ENCODE measurements around the gene CEBPG.
A peak's percentile ranks its signal among the peaks of the same experiment; 100 is the strongest.

Gene CEBPG

DNA sequence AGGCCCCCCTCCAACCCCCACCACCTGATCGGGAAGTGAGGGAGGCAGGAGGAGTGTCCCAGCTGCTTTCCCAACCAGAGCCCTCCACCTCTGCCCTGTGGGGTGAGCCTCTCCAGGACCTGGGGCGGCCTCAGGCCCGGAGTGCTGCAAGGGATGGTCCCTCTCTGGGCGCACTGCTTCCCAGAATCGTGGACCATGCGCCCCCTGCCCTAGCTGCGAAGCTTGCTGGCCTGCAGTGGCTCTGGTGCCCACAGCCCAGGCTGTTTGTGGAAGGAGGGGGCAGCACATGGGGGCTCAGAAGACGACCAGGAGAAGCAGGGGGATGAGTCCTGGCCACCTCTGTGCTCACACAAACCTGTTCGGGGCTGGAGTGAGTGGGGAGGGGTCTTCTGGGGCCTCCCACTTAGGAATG is 33.6 kb downstream of the CEBPG start:
- no peak for DNase-seq (ENCODE audit: low spot score)

DNA sequence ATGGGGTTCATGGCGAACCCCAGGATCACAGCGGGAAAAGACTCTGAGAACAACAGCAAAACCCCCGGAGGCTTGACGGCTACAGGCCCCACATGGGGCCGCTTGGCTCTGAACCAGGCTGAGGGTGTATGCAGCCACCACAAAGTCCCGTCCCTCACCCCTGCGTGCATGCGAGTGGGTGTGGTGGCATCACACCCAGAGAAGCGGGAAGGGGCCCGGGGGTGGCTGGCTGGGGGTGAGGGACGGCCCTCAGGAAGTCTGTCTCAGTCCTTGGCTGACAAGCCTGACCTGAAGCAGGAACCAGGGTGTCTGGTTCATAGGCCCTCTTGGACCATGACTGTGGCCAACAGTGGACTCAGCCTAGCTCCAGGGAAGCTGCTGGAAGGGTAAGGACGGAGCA is 34.2 kb downstream of the CEBPG start:
- no peak for DNase-seq (ENCODE audit: low spot score)

DNA sequence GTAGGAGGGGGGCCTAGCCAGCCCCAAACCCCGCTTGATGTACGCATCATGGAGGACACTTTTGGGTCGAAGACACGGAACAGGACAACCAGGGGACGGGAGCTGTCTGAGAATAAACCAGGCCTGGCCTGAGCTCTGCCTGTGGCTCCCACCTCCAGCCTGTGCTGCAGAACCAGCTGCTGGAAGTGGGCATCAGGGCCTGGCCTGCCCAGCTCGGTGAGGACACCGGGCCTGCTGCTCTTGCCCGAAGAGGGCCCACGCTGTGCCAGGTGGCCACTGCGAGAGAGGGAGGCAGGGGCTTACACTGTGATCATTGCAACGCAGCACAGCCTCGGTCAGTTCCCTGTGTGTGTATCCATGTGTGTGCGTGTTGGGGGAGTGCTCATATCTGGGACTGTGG is 34.6 kb downstream of the CEBPG start:
- no peak for DNase-seq (ENCODE audit: low spot score)

DNA sequence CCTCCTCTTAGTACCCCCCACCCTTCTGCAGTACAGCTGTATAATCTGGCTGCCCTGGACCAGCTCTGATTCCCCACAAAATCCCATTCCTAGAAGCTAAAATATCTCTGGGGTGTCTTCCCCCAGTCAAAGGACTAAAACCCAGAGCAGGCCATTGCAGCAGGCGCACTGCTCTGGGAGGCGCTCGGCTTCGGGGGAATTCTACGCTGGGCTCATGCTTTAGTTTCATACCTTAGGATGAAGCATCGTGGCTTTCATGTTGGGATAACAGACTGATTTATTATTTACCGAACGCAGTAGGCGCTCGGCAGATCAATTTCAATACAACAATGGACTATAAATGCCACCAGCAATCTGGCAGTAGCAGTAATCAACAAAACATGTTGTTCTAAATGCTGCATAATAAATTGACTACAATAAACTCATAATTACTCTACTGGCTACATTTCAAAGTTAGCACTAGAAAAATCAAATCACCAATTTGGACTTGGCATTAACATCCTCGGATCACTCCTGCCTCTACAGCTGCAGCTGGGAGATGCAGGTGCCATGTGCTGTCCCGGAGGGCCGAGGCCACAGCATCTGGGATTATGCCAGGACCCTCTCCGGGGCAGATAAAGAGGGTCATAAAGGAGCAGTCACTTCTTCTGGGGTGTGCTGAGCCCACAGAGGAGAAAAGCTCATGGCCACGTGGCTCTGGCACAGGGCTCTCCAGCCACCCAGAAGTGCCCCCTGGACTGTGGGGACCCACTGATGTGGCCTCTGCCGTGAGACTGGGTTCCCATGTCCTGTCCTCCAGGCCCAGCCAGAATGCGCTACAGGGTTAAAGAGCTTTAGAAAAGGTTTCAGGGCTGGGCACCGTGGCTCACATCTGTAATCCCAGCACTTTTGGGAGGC is 35.3 kb downstream of the CEBPG start:
- DNase-seq (ENCODE audit: low spot score): no peak

DNA sequence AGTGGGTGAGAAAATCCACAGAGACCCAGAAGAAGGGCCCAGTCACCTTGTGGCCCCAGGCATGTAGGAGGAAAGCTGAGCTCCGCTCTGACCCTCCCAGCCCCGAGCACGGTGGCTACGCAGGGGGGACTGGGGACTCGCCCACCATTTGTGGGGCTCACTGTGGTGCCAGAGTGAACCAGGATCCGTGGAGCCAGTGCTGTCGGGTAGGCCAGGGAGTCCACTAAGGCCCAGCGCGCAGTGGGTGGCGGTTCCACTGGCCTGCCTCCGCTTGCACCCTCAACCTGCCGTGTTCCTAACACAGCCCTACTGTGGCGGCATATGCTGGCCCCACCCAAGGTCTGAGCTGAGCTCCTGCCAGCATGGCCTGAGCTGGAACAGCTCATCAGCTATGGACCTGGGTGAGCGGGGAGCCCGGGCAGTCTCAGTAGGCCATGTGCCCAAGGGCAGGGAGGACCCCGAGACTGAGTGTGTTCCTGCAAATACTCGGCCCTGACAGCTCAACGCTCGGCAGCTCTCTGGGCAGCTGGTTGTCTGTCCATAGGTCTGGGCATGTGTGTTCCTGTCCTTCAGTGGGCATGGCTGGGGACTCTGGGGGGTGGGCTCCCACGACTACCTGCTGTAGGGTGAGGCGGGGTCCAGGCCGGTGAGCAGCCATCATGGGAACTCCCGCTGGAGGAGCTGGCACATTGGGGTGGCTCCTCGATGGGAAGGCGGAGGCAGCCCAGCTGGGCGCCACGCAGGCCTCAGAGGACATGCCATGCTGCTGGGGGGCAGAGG is 36.6 kb downstream of the CEBPG start:
- DNase-seq (ENCODE audit: low spot score): no peak

DNA sequence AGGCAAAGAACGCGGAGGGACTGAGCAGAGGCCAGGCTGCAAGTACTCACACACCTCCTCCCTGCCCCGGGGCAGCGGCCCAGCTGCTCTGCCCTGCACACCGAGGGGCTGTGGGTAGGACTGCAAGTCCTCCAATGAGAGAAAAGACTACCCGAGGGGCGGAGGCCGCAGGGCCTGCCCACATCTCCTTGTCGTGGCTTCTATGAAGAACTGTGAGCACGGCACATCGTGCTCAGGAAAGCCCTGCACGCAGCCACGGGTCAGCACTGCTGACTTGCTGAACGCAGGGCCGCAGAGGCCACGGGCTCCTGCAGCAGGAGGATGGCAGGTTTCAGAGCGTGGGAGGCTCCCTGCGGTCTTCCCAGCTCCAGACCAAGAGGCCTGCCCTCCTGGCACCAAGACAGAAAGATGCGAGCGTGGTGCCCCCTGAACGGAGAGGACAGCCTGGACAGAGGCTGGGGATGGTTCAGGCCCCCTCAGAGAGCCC is 37.4 kb downstream of the CEBPG start:
- no peak for DNase-seq (ENCODE audit: low spot score)

DNA sequence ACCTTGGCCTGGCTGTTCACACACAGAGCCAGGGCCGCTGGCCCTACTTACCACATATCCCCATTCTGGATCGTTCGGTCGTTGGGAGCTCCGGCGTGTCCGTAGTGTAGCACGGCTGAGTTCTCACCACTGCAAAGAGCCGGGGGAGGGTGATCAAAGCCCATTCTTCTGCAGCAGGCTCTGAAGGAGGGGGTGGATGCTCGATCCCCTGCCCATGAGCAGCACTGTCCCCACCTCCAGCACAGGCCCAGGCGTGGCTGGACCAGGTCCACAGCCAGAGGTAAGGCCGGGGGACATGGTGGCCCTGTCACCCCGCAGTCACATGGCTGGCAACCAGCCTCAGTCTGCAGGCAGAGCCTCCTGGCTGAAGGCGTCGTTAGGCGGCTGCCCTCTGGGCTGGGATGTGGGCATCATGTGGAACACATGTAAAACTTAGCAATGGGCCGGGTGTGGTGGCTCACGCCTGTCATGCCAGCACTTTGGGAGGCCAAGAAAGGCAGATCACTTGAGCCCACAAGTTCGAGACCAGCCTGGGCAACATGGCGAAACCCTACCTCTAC is 38.2 kb downstream of the CEBPG start:
- no peak for DNase-seq (ENCODE audit: low spot score)

DNA sequence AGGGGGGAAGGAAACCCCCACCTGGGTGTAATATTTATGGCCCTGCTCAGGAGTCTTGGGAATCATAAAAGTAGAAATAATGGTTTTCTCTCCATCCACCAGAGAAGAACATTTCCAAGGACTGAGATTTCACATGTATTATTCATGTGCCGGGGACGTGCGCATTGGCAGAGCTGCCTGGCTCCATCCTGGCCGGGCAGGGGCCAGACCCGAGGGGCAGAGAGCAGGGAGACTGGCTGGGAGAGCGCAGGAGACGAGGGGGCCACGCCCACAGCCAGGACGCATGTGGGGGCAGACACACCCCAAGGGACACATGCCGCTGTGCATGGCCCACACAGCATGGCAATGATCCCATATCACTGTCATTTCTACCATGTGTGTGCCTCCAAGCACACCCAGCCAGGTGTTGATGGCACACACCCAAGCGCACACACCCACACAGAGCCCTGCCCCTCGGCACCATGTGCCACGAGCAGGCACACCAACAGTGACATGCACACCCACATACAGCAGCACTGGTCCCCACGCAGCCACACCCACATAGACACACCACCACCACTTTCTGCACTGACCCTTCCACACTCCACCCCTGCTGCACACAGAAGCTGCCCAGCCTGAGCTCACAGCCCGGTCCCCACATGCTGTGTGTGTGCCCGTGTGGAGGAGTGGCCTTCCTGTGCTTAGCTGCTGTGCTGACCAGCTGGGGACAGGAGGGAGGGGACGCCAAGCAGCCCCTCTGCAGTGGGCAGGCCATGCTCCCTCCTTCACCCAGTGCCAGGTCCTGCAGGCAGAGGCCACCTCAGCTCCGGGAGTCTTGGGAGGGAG is 39.3 kb downstream of the CEBPG start:
- DNase-seq (ENCODE audit: low spot score): no peak

DNA sequence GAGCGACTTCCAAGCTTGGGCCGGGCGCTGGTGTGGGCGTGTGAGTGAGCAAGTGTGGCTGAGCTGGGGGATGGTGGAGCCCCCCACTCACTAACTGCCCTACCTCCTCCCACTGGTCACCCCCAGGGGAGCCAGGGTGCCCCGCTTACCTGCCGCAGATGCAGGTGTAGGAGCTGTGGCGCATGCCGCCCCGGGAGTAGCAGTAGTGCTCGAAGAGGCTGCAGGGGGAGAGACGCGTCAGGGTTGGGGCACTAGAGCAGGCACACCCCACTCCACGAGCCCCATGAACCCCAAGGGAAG is 39.9 kb downstream of the CEBPG start:
- no peak for DNase-seq (ENCODE audit: low spot score)

DNA sequence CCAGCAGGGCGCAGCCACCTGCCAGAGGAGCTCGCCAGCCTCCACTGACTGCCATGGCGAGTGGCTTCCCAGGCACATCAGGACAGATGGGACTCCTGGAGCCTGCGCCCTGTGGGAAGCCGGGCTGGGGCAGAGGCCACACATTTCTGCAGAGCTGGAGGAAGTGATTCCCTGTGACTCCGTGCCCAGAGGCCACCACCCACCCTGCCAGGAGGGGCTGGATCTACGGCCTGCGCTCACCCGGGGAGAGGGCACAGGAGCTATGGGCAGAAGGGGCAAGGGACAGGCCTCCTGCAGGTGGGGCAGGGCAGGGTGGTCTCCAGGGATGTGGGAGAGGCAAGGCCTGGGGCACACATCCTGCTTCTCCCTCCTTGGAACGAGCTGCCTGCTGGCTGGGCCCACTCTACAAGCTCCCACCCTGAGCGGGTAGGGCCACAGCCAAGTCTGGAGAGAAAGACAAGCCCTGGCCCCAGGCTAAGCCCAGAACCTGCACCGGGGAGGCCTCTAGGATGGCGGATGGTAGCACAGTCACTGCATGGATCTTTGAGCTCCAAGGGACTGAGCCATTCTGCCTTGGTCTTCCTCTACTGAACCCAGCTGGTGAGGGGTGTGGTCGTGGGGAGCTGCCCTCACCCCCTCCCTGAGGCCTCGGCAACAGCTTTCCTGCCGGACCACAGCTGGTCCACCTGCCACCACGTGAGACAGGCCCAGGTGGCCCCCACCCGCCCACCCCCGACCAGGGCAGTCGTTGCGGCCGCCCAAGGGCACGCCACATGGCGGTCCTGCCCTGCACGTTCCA is 40.6 kb downstream of the CEBPG start:
- DNase-seq (ENCODE audit: low spot score): no peak

DNA sequence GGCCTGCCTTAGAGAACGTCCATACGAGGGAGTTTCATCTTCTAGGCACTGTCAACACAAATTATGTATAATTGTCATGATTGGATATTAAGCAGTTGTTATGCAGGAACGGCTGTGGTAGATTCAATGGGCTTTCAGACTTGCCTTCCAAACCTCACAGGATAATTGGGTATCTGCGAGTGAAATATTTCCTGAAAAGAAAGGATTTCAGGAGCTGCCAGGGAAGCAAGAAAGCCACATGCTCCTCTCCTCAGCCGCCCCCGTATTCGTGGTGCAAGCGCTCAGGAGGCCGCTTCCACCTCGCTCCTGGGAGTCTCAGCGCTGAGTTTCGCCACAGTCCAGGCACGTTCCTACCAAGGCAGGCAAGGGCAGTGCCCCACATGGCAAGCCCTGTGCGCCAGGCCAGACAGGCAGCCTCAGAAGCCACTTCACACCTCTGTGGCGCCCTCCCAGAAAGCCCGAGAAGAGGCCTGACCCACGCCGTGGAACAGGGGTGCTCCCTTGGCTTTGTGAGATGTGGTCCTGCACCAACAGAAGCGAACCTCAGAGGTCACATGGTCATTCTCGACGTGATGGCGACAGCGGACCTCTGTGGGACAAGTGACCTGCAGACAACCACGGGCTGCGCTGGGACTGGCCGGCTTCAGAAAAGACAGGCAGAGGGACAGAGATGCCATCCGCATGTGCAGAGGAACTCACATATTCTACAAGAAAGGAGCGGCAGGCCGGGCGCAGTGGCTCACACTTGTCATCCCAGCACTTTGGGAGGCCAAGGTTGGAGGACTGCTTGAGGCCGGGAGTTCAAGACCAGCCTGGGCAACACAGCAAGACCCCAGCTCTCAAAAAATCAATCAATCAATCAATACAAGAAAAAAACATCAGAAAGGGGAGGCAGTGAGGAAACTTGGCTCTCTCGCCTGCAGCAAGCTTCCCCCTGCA is 41.4 kb downstream of the CEBPG start:
- DNase-seq (ENCODE audit: low spot score): no peak

DNA sequence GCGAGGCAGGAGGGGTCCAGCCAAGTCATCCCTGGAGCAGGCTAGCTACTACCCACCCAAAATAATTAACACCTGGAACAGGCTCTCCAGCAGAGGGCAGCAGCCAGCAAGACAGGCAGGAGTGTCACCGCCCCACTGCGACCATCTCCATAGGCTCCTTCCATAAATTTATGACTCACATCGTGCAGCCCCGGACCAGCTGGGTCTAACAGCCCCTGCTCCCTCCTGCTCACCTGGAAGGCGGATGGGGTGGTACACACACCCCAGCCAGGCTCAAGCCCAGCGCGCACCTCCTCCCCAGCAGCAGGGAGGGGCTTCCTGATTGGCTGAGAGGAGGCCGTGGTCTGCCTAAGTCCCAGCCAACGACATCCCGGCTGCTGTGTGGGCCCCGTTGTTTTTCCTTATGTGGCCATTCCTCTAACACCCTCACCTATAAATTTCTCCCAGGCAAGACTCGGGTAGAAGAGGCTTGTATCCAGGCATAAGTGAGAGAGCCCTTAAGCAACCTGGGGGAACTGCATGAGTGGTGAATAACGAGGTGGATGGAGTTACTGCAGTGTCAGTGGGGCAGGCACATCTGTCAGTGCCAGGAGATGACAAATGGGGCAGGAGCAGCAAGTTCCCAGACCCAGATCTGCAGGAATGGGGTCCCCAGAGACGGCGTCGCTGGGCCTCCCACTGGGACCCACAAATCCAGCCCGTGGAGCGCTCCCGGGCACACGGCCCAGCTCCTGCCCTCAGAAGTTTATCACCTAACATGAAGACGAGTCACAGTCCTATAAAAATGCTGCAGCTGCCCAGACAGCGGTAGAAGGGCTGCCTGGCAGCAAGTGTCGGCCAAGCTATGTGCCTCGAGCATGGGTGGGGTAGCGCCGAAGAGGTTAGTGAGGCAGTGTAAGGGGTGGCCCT is 43.1 kb downstream of the CEBPG start:
- DNase-seq (ENCODE audit: low spot score): peak; percentile 62

DNA sequence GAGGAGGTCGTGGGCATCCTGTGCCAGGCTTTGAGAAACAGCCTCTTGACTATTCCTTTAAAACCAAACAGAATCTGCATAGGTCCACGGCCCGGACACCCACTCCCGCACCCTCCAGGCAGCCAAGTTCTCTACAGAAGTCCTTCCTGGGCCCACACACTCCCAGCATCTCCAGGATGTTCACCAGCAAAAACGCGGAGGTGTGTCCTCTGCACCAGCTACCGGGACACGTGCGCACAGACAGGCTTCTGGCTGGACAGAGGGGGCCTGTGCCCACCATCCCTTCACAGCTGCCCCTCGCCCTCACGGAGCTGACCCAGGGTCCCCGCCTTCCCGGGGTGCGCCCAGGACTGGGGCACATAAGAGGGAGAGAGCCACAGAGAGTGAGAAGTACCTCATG is 44.2 kb downstream of the CEBPG start:
- DNase-seq (ENCODE audit: low spot score): no peak

DNA sequence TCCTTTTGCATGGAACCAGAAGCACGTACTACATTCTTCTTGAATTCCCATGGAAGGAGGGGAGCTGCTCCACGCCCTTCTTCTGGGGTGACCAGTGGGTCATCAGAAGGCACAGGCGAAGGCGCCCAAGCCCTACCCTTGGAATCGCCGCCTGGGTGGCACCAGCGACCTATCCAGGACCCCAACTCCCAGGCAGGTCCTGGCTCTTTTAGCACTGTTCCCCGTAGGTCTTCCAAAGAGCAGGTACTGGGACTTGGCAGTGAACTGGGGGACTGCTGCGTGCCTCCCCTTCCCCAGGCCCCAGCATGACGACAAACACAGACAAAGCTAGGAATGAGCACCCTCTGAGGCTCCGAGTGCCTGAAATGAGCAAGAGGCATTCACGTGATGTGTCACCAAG is 45.0 kb downstream of the CEBPG start:
- DNase-seq (ENCODE audit: low spot score): no peak

DNA sequence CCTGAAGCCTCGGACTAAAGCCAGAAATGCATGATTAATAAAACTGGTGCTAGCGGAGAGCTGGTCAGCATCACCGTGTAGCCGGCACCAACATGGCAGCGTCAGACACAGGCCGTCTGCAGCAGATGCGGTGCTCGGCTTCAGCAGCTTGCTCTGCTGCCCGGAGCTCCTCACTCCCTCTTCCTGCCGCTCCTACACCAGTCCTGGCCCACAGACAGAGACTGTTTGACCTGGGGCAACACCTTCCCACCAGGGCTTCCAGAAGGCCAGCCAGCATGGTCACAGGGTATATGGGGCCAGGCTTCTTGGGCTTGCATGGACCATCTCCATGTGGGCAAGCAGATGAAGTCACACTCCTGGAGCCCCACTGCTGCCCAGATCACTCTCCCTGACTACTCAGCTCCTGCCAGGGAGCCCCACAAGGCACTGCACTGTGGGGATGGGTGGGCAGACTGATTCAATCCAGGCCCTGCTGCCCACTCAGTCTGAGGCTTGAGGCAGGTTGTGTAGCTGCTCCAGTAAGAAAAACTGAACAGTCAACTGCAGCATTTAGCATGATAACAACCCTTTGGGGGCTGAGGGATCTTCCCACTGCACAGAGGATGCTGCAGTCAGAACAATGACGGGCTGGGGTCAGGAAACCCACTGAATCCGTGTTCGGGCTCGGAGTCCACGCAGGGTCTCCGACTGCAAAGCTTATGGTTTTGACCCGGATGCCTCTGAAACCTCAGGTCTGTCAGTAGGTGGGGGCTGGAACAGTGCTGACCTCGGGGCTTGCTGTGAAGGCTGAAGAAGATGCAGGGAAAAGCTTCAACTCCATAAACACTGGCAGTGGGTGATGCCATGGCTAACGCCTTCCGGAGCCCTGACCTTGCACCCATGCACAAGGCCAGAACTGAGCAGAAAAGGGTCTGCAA is 45.6 kb downstream of the CEBPG start:
- DNase-seq (ENCODE audit: low spot score): no peak

DNA sequence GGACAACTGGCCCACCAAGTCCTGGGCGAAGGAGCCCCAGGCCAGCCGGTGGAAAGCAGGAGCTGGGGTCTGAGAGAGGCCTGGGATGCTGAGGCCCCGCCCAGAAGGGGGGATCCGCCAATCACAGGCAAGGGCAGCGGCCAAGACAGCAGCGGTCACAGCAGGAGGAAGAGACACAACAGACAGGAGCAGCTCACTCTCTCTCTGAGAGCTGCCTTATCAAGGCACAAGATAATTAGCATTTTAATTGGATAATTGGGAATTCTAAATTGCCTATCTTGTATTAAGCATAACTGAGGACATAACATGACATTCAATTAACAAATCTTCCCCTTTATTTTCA is 46.2 kb downstream of the CEBPG start:
- DNase-seq (ENCODE audit: low spot score): no peak

DNA sequence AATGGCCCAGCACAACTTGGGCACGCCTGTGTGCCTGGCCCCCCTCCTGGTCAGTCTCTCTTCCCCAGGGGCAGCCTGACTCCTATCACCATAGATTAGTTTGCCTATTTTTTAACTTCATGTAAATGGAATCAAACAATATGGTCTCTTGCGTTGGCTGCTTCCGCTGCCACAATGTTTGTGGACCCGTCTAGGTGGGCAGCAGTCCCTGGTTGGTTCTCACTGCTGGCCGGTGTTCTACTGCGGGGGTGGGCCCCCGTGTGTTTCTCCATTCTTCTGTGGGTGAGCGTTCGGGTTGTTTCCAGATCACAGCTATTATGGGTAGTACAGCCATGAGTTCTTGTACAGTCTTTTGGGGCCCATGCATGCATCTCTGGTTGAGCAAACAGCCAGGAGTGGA is 47.3 kb downstream of the CEBPG start:
- no peak for DNase-seq (ENCODE audit: low spot score)

DNA sequence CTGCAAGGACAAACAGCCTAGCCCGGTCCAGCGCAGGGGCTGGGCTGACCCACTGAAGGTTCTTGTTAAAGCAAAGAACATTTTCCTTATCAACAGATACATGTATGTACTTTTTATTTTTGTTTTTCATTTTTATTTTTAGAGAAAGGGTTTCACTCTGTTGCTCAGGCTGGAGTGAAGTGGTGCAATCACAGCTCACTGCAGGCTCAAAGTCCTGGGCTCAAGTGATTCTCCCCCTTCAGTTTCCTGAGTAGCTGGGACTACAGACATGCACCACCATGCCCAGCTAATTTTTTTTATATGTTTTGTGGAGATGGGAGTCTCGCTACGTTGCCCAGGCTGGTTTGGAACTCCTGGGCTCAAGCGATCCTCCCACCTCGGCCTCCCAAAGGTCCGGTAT is 47.9 kb downstream of the CEBPG start:
- DNase-seq (ENCODE audit: low spot score): no peak
